HPDE6-E6E7 (cell line): ENCODE results near the gene U2AF1.
"Not testable (repeated sequence)": the region's sequence is repeated elsewhere in the genome, so short reads cannot be mapped to it uniquely, and the experiment has no call there.

Experiments used
- DNase-seq: peaks from one replicate; pipeline ENCODE4 v3.0.0; 2011; ENCODE audit warnings: missing footprints; ENCODE audit errors: extremely low spot score

The U2AF1 gene

DNA sequence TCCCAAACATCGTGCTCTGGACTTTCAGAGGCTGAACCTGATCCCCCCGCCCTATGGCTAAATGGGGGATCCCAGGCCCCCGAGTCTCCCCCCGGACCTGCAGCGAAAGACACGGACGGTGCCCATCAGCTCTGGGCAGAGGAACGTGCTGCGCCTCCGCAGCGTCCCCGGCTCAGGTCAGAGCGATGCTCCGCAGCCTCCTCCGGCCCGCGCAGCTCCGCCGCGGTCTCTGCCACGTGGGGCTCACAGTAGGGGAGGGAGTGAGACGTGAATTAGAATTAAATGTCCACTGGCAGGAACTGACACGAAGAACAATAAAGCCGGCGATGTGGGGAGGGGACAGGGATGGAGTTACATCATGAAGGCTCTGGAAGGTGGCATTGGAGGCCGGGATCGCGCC is 30.7 kb downstream of the U2AF1 start:
- not testable (repeated sequence) for DNase-seq

DNA sequence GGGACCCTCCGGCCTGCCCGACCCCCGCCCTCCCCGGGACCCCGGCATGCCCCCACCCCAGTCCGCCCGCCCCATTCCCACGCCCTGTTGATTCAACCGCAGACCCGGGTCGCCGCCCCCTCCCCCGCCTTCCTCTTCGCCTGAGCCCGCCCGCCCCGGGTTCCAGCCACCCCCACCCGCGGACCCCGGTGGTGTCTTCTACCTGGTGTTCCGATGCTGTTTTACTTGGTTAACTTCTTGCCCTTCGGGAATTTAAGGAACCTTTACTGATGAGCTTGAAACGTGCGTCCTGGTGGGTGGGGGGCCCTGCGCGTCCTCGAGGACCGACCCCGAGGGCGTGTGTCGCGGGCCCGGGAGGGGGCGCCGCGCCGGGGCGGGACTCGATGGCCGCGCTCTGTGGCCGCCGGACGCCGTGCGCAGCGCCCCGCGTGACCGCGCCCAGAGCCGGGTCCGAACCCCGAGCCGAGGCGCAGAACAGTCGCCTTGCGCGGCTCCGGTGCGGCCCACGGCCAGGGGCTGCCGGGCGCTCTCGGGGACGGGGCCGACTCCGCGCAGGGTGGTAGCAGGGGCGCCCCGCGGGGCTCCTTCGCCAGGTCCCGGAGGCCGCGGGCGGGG is 31.2 kb downstream of the U2AF1 start:
- DNase-seq, result not testable (repeated sequence)

DNA sequence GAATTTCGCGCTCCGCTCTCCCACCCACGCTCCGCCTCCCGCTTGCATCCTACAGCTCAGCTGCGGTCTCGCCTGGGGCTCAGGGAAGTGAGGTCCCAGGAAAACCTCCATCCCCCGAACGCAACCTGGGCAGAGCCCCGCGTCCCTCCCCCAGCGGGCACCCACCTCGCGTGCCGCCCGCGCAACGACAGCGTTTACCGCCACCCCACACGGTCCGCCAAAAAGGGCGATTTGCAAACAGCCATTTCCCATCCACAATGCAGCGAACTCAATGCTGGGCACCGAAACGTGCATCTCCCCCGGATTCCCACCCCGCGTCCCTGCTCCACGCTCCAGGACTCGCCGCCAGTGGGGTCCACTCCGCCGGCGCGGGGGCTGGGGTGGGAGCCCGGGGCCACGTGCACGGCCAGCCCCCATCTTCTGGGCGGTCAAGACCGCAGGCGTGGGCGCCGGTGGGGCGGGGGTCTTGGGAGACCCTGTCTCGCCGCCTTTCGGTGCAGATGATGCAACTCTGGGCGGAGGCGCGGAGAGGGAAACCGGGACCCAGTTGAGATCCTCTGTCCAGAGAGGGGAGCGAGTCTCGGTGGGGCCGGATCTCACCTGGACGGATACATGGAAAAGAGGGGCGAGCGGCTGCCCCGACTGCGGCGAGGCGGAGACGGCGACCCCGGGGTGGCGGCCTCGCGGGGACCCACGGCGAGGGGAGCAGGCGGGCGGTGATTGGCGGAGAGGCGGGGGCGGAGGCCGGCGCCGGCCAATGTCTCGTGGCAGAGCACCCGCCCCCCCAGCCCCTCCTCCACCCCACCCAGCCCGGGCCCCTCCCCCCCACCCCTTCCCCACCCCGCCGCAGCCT is 32.0 kb downstream of the U2AF1 start, which contains the start of gene CBS:
Gene CBS, minus strand, starts transcription at position 666 of the 853 bp plus-strand sequence. CDS start 3,642 bp downstream, outside the sequence.
- not testable (repeated sequence) for DNase-seq

DNA sequence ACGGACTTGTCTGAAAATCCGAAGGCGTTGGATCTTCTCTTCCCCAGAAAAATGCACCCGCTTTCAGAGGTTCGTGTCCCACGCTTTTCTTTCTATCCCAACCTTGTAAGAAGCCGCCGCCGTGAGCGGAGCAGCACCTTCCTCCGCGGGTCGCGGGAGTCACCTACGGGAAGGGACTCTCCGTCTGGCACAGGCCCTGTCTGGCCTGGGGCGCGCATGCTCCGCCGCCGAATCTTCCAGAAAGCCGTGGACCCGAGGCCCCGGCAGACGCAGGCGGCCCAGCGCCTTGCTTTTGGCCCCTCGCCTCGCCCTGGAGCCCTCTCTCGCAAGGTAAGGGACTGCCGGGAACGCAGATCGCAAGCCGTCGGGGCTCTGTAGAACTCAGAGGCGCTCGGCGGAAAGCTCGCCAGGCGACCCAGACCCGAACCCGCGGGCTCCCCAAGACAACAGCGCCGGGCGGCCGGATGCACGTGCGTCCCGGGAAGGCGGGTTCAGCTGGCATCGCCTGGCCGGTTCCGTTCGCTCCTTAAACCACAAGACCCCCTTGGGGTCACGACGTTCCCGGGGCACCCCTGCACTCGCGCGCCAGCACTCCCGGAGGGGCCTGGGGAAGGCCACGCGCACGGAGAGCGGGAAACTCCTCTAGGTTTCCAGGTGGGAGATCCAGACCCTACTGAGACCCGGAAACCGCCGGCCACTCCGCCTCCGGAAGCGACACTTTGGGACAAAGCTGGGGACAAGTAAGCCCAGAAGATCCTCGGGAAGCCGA is 32.8 kb downstream of the U2AF1 start:
- DNase-seq, result not testable (repeated sequence)

DNA sequence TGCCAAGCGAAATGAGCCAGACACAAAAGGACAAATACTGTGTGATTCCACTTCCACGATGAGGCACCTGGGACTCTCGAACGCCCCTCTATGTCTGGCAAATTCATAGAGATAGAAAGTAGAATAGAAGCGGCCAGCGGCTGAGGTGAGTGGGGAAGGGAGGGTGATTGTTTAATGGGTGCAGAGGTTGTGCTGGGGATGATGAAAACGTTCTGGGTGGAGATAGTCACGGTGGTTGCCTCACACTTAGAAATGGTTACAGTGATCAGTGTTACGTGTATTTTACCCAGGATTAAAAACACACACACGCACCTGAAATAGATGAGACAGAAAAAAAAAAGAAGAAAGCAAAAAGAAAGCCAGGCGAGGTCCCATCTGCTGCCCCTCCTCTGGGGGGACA is 34.6 kb downstream of the U2AF1 start:
- not testable (repeated sequence) for DNase-seq

DNA sequence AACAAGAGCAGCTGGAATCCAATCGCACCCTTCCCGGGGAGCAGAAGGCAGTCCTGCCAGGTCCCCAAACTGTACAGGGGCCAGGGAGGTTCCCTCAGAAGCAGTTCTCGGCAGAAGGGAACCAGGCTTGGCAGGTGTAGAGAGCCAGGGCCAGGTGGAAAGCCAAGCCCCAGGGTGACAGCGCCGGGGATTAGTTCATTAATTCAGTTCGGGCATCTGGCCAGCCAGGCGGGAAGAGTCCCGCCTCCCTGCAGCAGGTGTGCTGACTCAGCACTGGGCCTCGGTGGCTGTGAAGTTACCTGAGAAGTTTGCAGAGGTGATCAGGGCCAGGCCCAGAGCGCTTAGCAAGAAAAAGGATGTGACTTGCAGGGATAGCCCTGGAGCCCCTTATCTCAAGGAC is 37.7 kb downstream of the U2AF1 start:
- DNase-seq, result not testable (repeated sequence)

DNA sequence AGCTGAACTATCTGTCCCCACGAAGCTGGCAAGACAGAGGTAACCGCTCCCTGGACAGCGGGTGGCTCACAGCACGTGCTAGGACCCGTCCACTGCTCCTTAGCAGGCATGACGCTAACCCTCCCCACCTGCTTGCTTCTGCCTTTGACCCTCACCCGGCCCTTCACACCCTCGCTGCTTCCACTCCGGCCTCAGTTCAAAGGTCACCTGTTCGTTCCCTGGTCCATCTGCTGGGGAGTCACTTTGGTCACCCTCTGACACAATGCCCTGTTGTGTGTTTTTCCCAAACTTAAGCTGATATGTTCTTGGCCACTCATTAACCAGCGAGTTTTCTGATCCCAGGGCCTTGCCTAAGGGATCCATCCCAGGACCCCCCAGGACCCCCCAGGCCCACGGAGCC is 39.3 kb downstream of the U2AF1 start:
- not testable (repeated sequence) for DNase-seq

DNA sequence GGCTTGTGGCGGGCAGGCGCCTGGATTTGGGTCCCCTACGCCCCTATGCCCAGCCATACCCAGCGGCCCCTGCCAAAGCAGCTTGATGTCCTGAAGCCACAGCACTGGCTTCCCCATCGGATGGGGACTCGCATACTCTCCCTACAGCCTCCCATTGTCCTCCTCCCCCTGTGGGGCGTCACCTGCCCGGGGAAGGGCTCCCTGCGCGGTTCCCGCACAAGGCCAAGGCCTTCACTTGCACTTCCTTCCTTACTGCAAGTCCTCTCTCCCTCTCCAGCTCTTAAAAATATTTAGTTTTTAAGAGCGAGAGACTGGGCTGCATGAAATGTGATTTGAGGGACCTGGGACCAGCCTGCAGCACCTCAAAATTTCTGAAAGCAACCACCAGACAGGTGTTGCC is 40.7 kb downstream of the U2AF1 start:
- DNase-seq, result not testable (repeated sequence)

DNA sequence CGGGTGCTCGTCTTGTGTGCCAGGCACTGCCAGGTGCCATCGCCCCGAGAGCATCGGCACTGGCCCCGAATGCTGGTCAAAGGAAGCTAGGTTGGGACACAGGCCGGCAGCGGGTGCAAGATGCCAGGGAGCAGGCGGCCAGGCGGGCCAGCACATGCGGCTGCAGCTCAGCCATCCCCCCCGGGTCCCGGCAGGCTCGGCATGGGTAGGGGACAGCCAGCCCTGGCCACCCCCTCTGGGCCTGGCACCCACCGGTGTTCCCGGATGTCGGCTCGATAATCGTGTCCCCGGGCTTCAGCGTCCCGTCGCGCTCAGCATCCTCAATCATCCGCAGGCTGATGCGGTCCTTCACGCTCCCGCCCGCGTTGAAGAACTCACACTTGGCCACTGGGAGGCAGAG is 41.4 kb downstream of the U2AF1 start:
- DNase-seq, result not testable (repeated sequence)

DNA sequence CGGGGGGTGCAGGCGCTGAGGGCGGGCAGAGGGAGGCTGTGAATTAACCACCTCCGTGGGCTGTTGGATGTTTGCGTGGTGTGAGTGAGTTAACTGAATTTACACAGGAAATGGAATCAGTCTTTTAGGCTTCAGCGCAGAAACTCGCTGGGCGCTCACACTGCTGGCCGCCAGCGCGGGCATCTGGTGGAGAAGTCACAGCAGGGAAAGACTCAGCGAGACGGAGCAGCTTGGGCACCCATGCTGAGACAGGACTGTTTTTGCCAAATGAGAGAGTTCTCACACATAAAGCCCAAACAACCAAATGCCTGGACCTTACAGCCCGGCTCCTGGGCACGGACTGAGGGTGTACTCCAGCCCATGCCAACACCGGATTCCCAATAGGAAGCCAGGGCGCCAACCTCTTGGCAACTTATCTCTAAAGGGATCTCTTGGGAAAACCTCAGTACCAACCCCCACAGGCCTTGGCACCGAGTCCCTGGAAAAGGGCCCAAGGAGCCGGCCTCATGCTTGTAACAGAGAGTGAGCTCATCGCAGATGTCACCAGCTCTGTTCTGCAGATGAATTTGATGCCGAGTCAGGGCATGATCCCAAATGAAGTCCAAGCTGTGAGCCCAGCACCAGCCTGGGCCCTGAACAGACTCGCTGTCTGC is 43.0 kb downstream of the U2AF1 start:
- not testable (repeated sequence) for DNase-seq

DNA sequence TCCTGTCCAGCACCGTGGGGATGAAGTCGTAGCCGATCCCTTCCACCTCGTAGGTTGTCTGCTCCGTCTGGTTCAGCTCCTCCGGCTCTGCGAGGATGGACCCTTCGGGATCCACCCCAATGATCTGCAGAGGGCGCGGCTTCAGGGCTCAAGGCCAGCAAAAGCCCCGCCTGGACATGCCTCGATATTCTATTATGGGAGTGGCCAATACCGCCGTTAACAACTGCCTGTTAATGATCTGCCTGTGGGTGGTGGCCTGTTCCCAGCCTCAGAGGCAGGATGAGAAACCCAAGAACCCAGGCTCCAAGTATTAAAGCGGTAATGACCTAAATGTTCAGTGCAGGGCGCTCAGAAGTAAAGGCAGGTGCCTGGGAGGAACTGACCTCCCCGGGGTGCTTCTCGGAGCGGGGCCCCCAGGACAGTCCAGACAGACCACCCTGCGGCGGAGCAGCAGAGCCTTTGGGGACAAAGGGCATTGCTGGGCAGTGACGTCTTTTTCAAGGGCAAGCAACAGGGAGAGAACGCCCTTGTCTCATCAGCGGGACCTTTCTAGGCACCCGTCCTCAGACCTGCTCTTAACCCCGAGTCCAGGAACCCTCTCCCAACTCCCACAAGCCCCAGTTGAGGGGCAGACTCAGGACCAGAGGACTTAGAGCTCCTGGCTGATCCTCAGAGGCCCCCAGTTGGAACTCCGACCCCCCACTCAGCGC is 44.3 kb downstream of the U2AF1 start:
- DNase-seq, result not testable (repeated sequence)

DNA sequence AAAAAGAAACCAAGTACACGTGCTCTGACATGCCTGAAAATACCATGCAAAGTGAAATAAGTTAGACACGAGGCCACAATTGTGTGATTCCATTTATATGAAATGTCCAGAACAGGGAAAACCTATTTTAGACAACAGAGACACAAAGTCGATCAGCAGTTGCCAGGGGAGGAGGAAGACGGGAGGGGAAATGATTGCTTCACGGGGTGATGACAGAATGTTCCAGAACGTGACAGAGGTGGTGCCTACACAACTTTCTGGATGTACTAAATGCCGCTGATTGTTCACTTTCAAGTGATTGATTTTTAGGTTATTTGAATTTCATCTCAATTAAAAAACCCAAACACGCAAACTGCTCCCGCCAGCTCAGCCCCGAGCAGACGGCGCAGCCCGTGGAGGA is 54.3 kb downstream of the U2AF1 start:
- DNase-seq, result not testable (repeated sequence)

DNA sequence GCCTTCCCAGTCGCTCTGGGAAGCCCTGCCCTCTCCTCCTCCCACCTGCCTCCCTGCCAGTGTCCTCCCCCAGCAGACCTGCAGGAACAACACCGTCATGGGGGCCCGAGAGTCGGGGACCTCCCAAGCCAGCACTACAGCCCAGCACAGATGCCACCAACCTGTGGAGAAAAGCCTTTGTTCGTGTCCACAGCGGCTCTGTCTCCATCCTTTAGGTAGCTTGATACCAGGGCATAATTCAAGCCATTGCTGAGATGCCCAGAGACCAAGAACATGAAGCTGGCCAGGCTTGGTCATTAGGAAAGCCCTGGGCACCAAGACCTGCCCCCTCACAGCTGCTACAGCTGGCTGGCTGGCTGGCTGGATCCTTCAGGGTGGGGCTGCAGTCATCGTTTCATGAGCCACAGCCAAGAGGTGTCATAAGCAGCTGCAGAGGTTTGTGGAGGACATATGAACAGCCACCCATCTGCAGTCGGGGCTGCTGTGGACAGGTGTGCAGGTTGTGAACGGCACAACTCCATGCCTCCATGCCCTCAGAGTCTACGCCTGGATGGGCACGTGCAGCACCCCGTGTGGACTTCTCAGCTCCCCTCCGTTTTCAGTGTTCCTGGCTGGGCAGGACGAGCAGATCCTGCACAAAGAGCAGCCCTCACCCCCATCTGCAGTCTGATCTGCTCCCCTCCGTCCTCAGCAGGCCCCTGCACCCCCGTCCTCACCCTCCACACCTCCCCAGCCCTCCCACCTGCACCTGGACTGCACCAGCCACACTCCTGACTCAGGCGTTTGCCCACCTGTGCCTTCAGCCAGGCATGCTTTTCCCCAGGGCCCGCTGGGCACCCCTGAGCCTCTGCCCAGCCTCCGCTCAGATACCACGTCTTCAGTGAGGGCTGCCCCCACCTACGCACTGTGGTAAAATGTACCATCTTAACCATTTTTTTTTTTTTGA is 61.2 kb downstream of the U2AF1 start:
- not testable (repeated sequence) for DNase-seq

DNA sequence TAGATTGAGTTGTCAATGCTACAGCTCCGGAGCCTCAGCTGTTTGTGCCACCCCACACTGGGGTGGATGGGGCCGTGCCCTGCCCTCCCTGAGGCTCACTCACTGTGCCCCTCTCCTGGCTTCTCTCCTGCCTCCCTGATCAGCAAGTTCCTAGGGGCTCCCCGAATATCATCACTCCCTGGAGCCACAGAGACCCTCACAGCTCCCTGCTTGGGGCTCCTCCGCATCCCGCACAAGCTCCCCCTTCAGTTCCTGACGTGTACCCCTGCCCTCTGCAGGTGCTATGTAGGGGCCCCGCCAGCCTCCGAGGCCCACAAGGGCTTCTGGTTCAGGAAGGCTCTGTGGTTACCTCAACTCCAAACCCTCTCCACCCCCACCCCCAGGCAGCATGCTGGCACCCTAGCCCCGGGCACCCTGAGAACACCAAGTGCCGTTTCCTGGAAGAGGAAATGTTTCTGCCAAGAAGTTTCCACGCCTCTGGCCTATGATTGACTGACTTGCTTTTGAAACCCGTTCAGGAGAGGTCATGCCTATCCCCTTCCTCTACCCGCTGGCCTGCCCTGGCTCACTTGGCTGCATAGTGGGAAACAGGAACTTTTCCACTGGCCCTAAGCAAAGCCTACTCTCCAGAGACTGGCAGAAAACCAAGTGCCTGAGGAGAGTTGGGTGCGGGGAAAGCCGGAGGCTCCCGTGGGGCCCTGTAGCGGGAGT is 62.0 kb downstream of the U2AF1 start:
- not testable (repeated sequence) for DNase-seq

DNA sequence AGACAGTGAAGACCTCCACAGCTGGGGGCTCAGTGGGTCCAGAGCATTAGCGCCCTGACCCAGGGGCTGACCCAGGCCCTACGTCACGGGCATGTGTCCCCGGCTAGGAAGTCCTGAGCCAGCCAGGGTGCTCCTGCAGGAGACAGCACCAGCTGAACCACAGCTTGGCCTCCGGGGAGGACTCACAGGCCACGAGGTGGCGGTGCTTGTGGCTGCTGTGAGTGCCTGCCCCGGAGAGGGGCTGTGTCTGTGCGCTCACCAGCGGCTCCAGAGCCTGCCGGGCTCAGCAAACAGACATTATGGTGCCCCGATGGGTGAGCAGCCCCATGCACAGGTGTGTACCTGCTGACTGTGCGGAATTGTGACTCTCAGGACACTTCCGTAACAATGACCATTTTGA is 62.8 kb downstream of the U2AF1 start:
- DNase-seq, result not testable (repeated sequence)

DNA sequence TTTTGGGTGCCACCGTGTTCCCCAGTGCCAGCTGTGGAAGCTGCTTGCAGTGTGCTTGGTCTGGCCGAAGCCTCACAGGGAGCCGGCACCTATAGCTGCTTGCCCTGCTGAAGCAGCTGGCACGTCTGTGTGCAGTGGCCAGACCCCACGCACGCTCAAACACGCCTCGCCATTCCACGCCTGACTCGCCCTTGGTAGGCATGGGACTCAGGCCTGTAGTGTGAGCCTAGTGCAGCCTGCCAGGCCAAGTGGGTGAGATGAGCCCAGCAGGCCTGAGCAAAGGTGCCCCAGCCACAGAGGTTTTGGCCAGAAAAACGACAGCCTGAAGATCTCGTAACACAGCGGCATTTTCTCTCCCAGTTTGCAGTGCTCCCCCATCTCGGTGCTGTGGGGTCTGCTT is 64.1 kb downstream of the U2AF1 start:
- DNase-seq, result not testable (repeated sequence)
